H9 (cell line): ENCODE data around the gene PLEKHF1. TPM values are rescaled to one million over a fixed set of nuclear protein-coding genes. Genes with fewer than 3 reads are reported as not detected.

Experiments
- DNase-seq: peaks from one replicate; pipeline ENCODE4 v3.0.0-alpha.2; 2017
- H2AFZ ChIP-seq: one replicate; pipeline ENCODE4 v1.6.1; 2013; ENCODE audit warnings: mild to moderate bottlenecking, low read length, control low read depth, moderate library complexity
- H2AK5ac ChIP-seq: 2 replicates; pipeline ENCODE4 v1.6.1; 2013; ENCODE audit warnings: low read length, control low read depth, mixed read lengths; ENCODE audit not compliant: insufficient read length
- H2BK120ac ChIP-seq: one replicate; pipeline ENCODE4 v1.6.1; 2013; ENCODE audit warnings: low read depth, mild to moderate bottlenecking, low read length, control low read depth, inconsistent platforms; ENCODE audit not compliant: poor library complexity, severe bottlenecking
- H2BK12ac ChIP-seq: 2 replicates; pipeline ENCODE4 v1.6.1; 2013; ENCODE audit warnings: low read length, control low read depth, mixed read lengths, low read depth; ENCODE audit not compliant: insufficient read length
- H2BK15ac ChIP-seq: 2 replicates; pipeline ENCODE4 v1.6.1; 2013; ENCODE audit warnings: low read depth, low read length, control low read depth
- H2BK20ac ChIP-seq: one replicate; pipeline ENCODE4 v1.6.1; 2013; ENCODE audit warnings: low read depth, mild to moderate bottlenecking, low read length, control low read depth, inconsistent platforms; ENCODE audit not compliant: poor library complexity, severe bottlenecking
- H2BK5ac ChIP-seq: 2 replicates; pipeline ENCODE4 v1.6.1; 2013; ENCODE audit warnings: low read length, control low read depth, mixed read lengths; ENCODE audit not compliant: insufficient read length
- H3K14ac ChIP-seq: 2 replicates; pipeline ENCODE4 v1.6.1; 2013; ENCODE audit warnings: low read length, control low read depth; ENCODE audit not compliant: insufficient read depth
- H3K18ac ChIP-seq: 2 replicates; pipeline ENCODE4 v1.6.1; 2013; ENCODE audit warnings: low read depth, mild to moderate bottlenecking, mixed read lengths, low read length, control low read depth; ENCODE audit not compliant: insufficient read length
- H3K23ac ChIP-seq: 2 replicates; pipeline ENCODE4 v1.6.1; 2013; ENCODE audit warnings: low read length, control low read depth, mixed read lengths, low read depth; ENCODE audit not compliant: insufficient read length
- H3K23me2 ChIP-seq: 2 replicates; pipeline ENCODE4 v1.6.1; 2013; ENCODE audit warnings: low read depth, mild to moderate bottlenecking, mixed read lengths, low read length, control low read depth; ENCODE audit not compliant: insufficient read length, poor library complexity, severe bottlenecking
- H3K27ac ChIP-seq: 2 replicates; pipeline ENCODE4 v1.5.1; 2013; ENCODE audit warnings: low read length, control low read depth, mixed read lengths, low read depth; ENCODE audit not compliant: insufficient read length
- H3K27me3 ChIP-seq: 2 replicates; pipeline ENCODE4 v1.6.1; 2013; ENCODE audit warnings: low read length, control low read depth, inconsistent platforms; ENCODE audit not compliant: insufficient read depth
- H3K4ac ChIP-seq: 2 replicates; pipeline ENCODE4 v1.6.1; 2013; ENCODE audit warnings: low read depth, mild to moderate bottlenecking, control low read depth, inconsistent platforms, low read length, moderate library complexity
- H3K4me1 ChIP-seq: 2 replicates; pipeline ENCODE4 v1.6.1; 2013; ENCODE audit warnings: low read length, control low read depth, inconsistent platforms; ENCODE audit not compliant: insufficient read depth
- H3K4me2 ChIP-seq: 2 replicates; pipeline ENCODE4 v1.6.1; 2013; ENCODE audit warnings: low read length, control low read depth, mixed read lengths; ENCODE audit not compliant: insufficient read length, insufficient read depth
- H3K56ac ChIP-seq: 2 replicates; pipeline ENCODE4 v1.6.1; 2013; ENCODE audit warnings: low read depth, mild to moderate bottlenecking, mixed read lengths, low read length, control low read depth; ENCODE audit not compliant: insufficient read length
- H3K79me1 ChIP-seq: 2 replicates; pipeline ENCODE4 v1.6.1; 2013; ENCODE audit warnings: low read depth, mild to moderate bottlenecking, moderate library complexity, low read length, control low read depth, inconsistent platforms; ENCODE audit not compliant: insufficient read depth, poor library complexity, severe bottlenecking
- H3K79me2 ChIP-seq: 2 replicates; pipeline ENCODE4 v1.6.1; 2013; ENCODE audit warnings: low read length, control low read depth, inconsistent platforms; ENCODE audit not compliant: insufficient read depth
- H3K9ac ChIP-seq: 2 replicates; pipeline ENCODE4 v1.6.1; 2013; ENCODE audit warnings: low read length, control low read depth, mixed read lengths; ENCODE audit not compliant: insufficient read length; ENCODE audit errors: extremely low read depth
- H3K9me3 ChIP-seq: one replicate; pipeline ENCODE4 v1.6.1; 2013; ENCODE audit warnings: low read depth, low read length, inconsistent platforms; ENCODE audit not compliant: control insufficient read depth
- H3T11ph ChIP-seq: one replicate; pipeline ENCODE4 v1.6.1; 2013; ENCODE audit warnings: mild to moderate bottlenecking, low read length, control low read depth, inconsistent platforms
- H4K20me1 ChIP-seq: one replicate; pipeline ENCODE4 v1.6.1; 2013; ENCODE audit not compliant: control insufficient read depth, insufficient read length, insufficient read depth
- H4K5ac ChIP-seq: 2 replicates; pipeline ENCODE4 v1.6.1; 2013; ENCODE audit warnings: low read depth, mild to moderate bottlenecking, mixed read lengths, low read length, control low read depth; ENCODE audit not compliant: insufficient read length
- H4K8ac ChIP-seq: replicated peaks from 2 replicates; pipeline ENCODE4 v1.6.1; 2013; ENCODE audit warnings: low read length, control low read depth, mixed read lengths, low read depth; ENCODE audit not compliant: insufficient read length
- H4K91ac ChIP-seq: 2 replicates; pipeline ENCODE4 v1.6.1; 2013; ENCODE audit warnings: low read depth, mild to moderate bottlenecking, moderate library complexity, mixed read lengths, low read length, control low read depth; ENCODE audit not compliant: insufficient read length
- H3K27ac Mint-ChIP-seq, 3 experiments: 2 replicates in 2 of 3; 3 replicates in 1 of 3; pipeline ENCODE4 v1.8.0; 2020 to 2021; ENCODE audit warnings: mixed read lengths in 3 of 3, mild to moderate bottlenecking in 1 of 3, moderate library complexity in 1 of 3
- H3K27me3 Mint-ChIP-seq: 2 replicates; pipeline ENCODE4 v1.8.0; 2021; ENCODE audit warnings: low read depth, mild to moderate bottlenecking, moderate library complexity, mixed read lengths
- H3K36me3 Mint-ChIP-seq, 3 experiments: 2 replicates in 2 of 3; 3 replicates in 1 of 3; pipeline ENCODE4 v1.8.0; 2020 to 2021; ENCODE audit warnings: low read depth in 3 of 3, mixed read lengths in 3 of 3; ENCODE audit not compliant: insufficient read depth in 1 of 3
- H3K4me1 Mint-ChIP-seq, 2 experiments: 2 replicates each; pipeline ENCODE4 v1.8.0; 2020; ENCODE audit warnings: mixed read lengths in 2 of 2
- H3K4me3 Mint-ChIP-seq, 2 experiments: 2 replicates in 1 of 2; 3 replicates in 1 of 2; pipeline ENCODE4 v1.8.0; 2020 to 2021; ENCODE audit warnings: mild to moderate bottlenecking in 2 of 2, mixed read lengths in 2 of 2, moderate library complexity in 1 of 2
- H3K9me3 Mint-ChIP-seq, 2 experiments: 2 replicates in 1 of 2; 3 replicates in 1 of 2; pipeline ENCODE4 v1.8.0; 2020; ENCODE audit warnings: mild to moderate bottlenecking in 2 of 2, mixed read lengths in 2 of 2, moderate library complexity in 1 of 2
- CTCF ChIP-seq: fragments of 200-600 bp; sonication (generic); conservative IDR thresholded peaks from 3 replicates; pipeline ENCODE4 v1.8.0; 2021; ENCODE audit warnings: antibody characterized with exemption, mild to moderate bottlenecking
- WGBS: extraction: QIAGEN DNeasy Blood & Tissue Kit; methylation state at CpG from one replicate; pipeline ENCODE4 v1.1.7; 2013; ENCODE audit warnings: missing lambda C conversion rate, low lambda C conversion rate, mixed read lengths; ENCODE audit not compliant: insufficient read length; ENCODE audit errors: extremely low coverage; 5-methylcytosine and 5-hydroxymethylcytosine counted together
- total RNA-seq: library from RNA; stranded (reverse); gene quantifications from 2 replicates; pipeline ENCODE4 v1.2.1, GENCODE V29; 2021

PLEKHF1 gene
- total RNA-seq, 1 experiment from 2014 or later, result 4.9 TPM

- no peak overlapping the region for H4K5ac ChIP-seq
- WGBS, result no CpG with 5 or more reads among the region's 34 CpGs
- H2BK15ac ChIP-seq, result no peak overlapping the region
- no peak overlapping the region for H4K91ac ChIP-seq
- H3K79me2 ChIP-seq, result 0 out of 2 replicates have a peak, but pooled peaks cover 2% of the 10 kb centered on the region
- no peaks in the 10 kb centered on the region for H4K20me1 ChIP-seq
- H3K23ac ChIP-seq, result no peak overlapping the region
- Mint-ChIP-seq H3K4me1 (no peaks in the 10 kb centered on the region), H3K4me3 (no peak overlapping the region), H3K27ac (no peak overlapping the region), H3K27me3 (peaks cover 1% of the 10 kb centered on the region), H3K36me3 (peaks cover 0 to 12% (median 4%) of the 10 kb centered on the region in 3 experiments; a peak in 5 of 7 replicates), H3K9me3 (no peaks in the 10 kb centered on the region)
- no peak overlapping the region for H3K4me2 ChIP-seq
- no peaks in the 10 kb centered on the region for H3K9me3 ChIP-seq
- no peak overlapping the region for H3K18ac ChIP-seq
- H3T11ph ChIP-seq, result no peak overlapping the region
- H3K56ac ChIP-seq, result no peak overlapping the region
- H2BK12ac ChIP-seq, result no peak overlapping the region
- no peak for DNase-seq
- H3K23me2 ChIP-seq, result no peaks in the 10 kb centered on the region
- H4K8ac ChIP-seq, result no peak overlapping the region
- H3K4ac ChIP-seq, result no peak overlapping the region
- no peak for TF ChIP-seq CTCF
- no peak overlapping the region for H3K14ac ChIP-seq
- H3K27me3 ChIP-seq, result no peaks in the 10 kb centered on the region
- no peak overlapping the region for H3K9ac ChIP-seq
- H3K4me1 ChIP-seq, result no peaks in the 10 kb centered on the region
- H2BK20ac ChIP-seq, result no peak overlapping the region
- no peak overlapping the region for H3K27ac ChIP-seq
- no peak overlapping the region for H2BK120ac ChIP-seq
- H2AK5ac ChIP-seq, result no peak overlapping the region
- H3K79me1 ChIP-seq, result peaks cover 3% of the 10 kb centered on the region
- H2BK5ac ChIP-seq, result no peak overlapping the region
- H2AFZ ChIP-seq, result no peak overlapping the region
These were observed 9.3 kb downstream of the PLEKHF1 start for GRCh38 chr19:29674374-29675119.
